Measurements from ENCODE around the gene WDR20. TPM values are rescaled to one million over a fixed set of nuclear protein-coding genes. Genes with fewer than 3 reads are reported as not detected.

WDR20 gene
- total and polyA plus RNA-seq, 2 donors (not counting 3 experiments of a cell fraction or from before 2014, with no cell fraction given): 12.2 to 22.4 TPM

- intact Hi-C loops (cut with micrococcal nuclease): no loop called here
- dilution Hi-C loops (cut with MboI; ENCODE audit: extremely low pct_ligation_motif_present, low sequenced_read_pairs): no loop called here
- DNase-seq (ENCODE audit: low read depth, low spot score) (no peak), FAIRE-seq (no peak)
- Histone ChIP-seq H3K79me2 (ENCODE audit: control insufficient read depth, insufficient read depth, low read length) (no peaks in the 10 kb centered on the region), H3K36me3 (ENCODE audit: control insufficient read depth in 2 of 2, extremely low read depth in 1 of 2, insufficient read depth in 2 of 2, low read length in 2 of 2) (peaks cover 0 to 7% of the 10 kb centered on the region in 2 experiments), H3K9ac (replicated peaks; ENCODE audit: extremely low read depth, insufficient read depth, low read length) (no peak overlapping the region), H3K9me3 (replicated peaks; ENCODE audit: control insufficient read depth, insufficient read depth, low read length) (no peaks in the 10 kb centered on the region), H4K20me1 (replicated peaks; ENCODE audit: control insufficient read depth, extremely low read depth, insufficient read depth, low read length) (no peaks in the 10 kb centered on the region), H3K4me1 (ENCODE audit: control insufficient read depth, extremely low read depth, insufficient read depth, low read length) (no peaks in the 10 kb centered on the region), H2AFZ (ENCODE audit: low read depth, low read length) (no peak overlapping the region), H3K9me1 (replicated peaks; ENCODE audit: control insufficient read depth, extremely low read depth, insufficient read depth, low read length) (no peaks in the 10 kb centered on the region), H3K4me2 (ENCODE audit: insufficient read depth, low read length) (no peak overlapping the region), H3K27ac (ENCODE audit: insufficient read depth, low read depth, low read length) (no peak overlapping the region), H3K27me3 (ENCODE audit: control insufficient read depth in 2 of 2, insufficient read depth in 2 of 2, low read length in 2 of 2) (no peaks in the 10 kb centered on the region), H3K4me3 (replicated peaks in 1 of 3; ENCODE audit: insufficient read depth in 1 of 3, low read depth in 1 of 3, low read length in 3 of 3) (no peak overlapping the region)
- ChIA-PET POLR2A (no interaction called here), CTCF (interaction anchor here (0.9 to 1.3 kb wide), 3 partner anchors 12 to 101 kb away, joined by 3 to 4 read pairs (median 4); no protein-coding TSS in a partner anchor)
- BruUV-seq (replicated peaks): no TSS peak
- TF ChIP-seq EZH2 (IDR thresholded peaks at IDR 0.05; ENCODE audit: borderline replicate concordance, low read depth, low read length, severe bottlenecking) (no peak), MYC (IDR thresholded peaks at IDR 0.05; ENCODE audit: low read depth, low read length) (no peak), FOS (IDR thresholded peaks at IDR 0.05; ENCODE audit: borderline replicate concordance, insufficient read depth, low read length) (no peak), JUN (IDR thresholded peaks at IDR 0.05; ENCODE audit: borderline replicate concordance, insufficient read depth, insufficient read length, low read depth) (no peak), GATA2 (IDR thresholded peaks at IDR 0.05; ENCODE audit: insufficient read depth, insufficient read length, low read depth, low read length) (no peak), POLR2AphosphoS5 (IDR thresholded peaks at IDR 0.05; ENCODE audit: insufficient read depth, low read depth, low read length) (no peak)
- TF ChIP-seq, protein P1, sequence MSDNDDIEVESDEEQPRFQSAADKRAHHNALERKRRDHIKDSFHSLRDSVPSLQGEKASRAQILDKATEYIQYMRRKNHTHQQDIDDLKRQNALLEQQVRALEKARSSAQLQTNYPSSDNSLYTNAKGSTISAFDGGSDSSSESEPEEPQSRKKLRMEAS (IDR thresholded peaks at IDR 0.05; ENCODE audit: insufficient read depth, insufficient read length): no peak
- TF ChIP-seq, protein P2, sequence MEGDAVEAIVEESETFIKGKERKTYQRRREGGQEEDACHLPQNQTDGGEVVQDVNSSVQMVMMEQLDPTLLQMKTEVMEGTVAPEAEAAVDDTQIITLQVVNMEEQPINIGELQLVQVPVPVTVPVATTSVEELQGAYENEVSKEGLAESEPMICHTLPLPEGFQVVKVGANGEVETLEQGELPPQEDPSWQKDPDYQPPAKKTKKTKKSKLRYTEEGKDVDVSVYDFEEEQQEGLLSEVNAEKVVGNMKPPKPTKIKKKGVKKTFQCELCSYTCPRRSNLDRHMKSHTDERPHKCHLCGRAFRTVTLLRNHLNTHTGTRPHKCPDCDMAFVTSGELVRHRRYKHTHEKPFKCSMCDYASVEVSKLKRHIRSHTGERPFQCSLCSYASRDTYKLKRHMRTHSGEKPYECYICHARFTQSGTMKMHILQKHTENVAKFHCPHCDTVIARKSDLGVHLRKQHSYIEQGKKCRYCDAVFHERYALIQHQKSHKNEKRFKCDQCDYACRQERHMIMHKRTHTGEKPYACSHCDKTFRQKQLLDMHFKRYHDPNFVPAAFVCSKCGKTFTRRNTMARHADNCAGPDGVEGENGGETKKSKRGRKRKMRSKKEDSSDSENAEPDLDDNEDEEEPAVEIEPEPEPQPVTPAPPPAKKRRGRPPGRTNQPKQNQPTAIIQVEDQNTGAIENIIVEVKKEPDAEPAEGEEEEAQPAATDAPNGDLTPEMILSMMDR (IDR thresholded peaks at IDR 0.05; ENCODE audit: extremely low read depth in 1 of 2, insufficient read depth in 1 of 2, low read depth in 1 of 2, low read length in 2 of 2): no peak
Observed at GRCh38 chr14:102212845-102213244, 73.1 kb downstream of the WDR20 start.
